PFSK-1 (cell line): Measurements from ENCODE around the gene IFNB1.

Experiments
- FOXP2 ChIP-seq: optimal IDR thresholded peaks from 2 replicates; pipeline ENCODE3; 2011; ENCODE audit warnings: borderline replicate concordance, control low read depth, inconsistent platforms; ENCODE audit not compliant: insufficient read depth; ENCODE audit errors: extremely low read length, extremely low read depth
- POLR2AphosphoS5 ChIP-seq: IDR thresholded peaks from 2 replicates; pipeline ENCODE4 v1.6.1; 2012; ENCODE audit warnings: low read depth, mild to moderate bottlenecking, control low read depth, low read length, moderate library complexity
- REST ChIP-seq, 2 experiments: IDR thresholded peaks; 2 replicates each; pipeline versions ENCODE4 v1.6.1 to v1.8.0; 2011 to 2012; ENCODE audit warnings: low read depth in 2 of 2, low read length in 2 of 2, control low read depth in 1 of 2, inconsistent platforms in 1 of 2, mild to moderate bottlenecking in 1 of 2, moderate library complexity in 1 of 2; ENCODE audit not compliant: insufficient read depth in 1 of 2
- SIN3A ChIP-seq: IDR thresholded peaks from 2 replicates; pipeline ENCODE4 v1.6.1; 2012; ENCODE audit warnings: mild to moderate bottlenecking, low read length, moderate library complexity, borderline replicate concordance; ENCODE audit not compliant: insufficient read depth
- TAF1 ChIP-seq: IDR thresholded peaks from 2 replicates; pipeline ENCODE4 v1.6.1; 2012; ENCODE audit warnings: low read length, control low read depth, borderline replicate concordance; ENCODE audit not compliant: insufficient read depth

DNA sequence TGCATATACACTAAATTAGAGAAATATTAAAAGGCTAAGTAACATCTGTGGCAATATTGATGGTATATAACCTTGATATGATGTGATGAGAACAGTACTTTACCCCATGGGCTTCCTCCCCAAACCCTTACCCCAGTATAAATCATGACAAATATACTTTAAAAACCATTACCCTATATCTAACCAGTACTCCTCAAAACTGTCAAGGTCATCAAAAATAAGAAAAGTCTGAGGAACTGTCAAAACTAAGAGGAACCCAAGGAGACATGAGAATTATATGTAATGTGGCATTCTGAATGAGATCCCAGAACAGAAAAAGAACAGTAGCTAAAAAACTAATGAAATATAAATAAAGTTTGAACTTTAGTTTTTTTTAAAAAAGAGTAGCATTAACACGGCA lies 7.3 kb upstream of the IFNB1 start:
- TF ChIP-seq REST (IDR thresholded peaks at IDR 0.05; ENCODE audit: insufficient read depth in 1 of 2, low read depth in 2 of 2, low read length in 2 of 2): no peak
- no peak for TF ChIP-seq TAF1
- no peak for TF ChIP-seq POLR2AphosphoS5
- no peak for TF ChIP-seq FOXP2
- no peak for TF ChIP-seq SIN3A
